ENCODE results near the gene AGPAT2.

- no peak for TF ChIP-seq CTCF (conservative IDR thresholded peaks at IDR 0.05; ENCODE audit: low read depth, low read length)
- no peak for TF ChIP-seq POLR2A (IDR thresholded peaks at IDR 0.05; ENCODE audit: low read depth, low read length)
- TF ChIP-seq USF2 (IDR thresholded peaks at IDR 0.05; ENCODE audit: low read depth, low read length): no peak
These were observed 17.3 kb downstream of the AGPAT2 start for GRCh38 chr9:136669791-136670464.

All from IMR-90 (cell line).